Activated naive CD8-positive, alpha-beta T cell treated with anti-CD3 and anti-CD28 coated beads for 36 hours (primary cell): ENCODE measurements around the gene EML6. TPM values are rescaled to one million over a fixed set of nuclear protein-coding genes. Genes with fewer than 3 reads are reported as not detected.

Source experiments
- DNase-seq: peaks from one replicate; pipeline ENCODE4 v3.0.0; 2021
- H3K27ac Mint-ChIP-seq: one replicate; pipeline ENCODE4 v1.8.0; 2022; ENCODE audit warnings: mild to moderate bottlenecking, moderate library complexity, mixed read lengths
- H3K27me3 Mint-ChIP-seq: one replicate; pipeline ENCODE4 v1.8.0; 2022; ENCODE audit warnings: mild to moderate bottlenecking, mixed read lengths
- H3K36me3 Mint-ChIP-seq: one replicate; pipeline ENCODE4 v1.8.0; 2021; ENCODE audit warnings: mild to moderate bottlenecking, mixed read lengths
- H3K4me1 Mint-ChIP-seq: one replicate; pipeline ENCODE4 v1.8.0; 2021; ENCODE audit warnings: mixed read lengths
- H3K4me3 Mint-ChIP-seq: one replicate; pipeline ENCODE4 v1.8.0; 2022; ENCODE audit warnings: mild to moderate bottlenecking, moderate library complexity, mixed read lengths
- H3K9me3 Mint-ChIP-seq: one replicate; pipeline ENCODE4 v1.8.0; 2022; ENCODE audit warnings: mixed read lengths
- total RNA-seq, 2 experiments: library from RNA; stranded (reverse); gene quantifications; one replicate each; pipeline ENCODE4 v1.2.3, GENCODE V29; 2021

The EML6 gene
- total RNA-seq, 2 experiments from 2014 or later: 0.54 to 1.3 TPM

- Mint-ChIP-seq H3K36me3 (no peaks in the 10 kb centered on the region), H3K9me3 (no peaks in the 10 kb centered on the region), H3K27me3 (no peaks in the 10 kb centered on the region), H3K27ac (no peak overlapping the region), H3K4me3 (no peak overlapping the region), H3K4me1 (peaks cover 5% of the 10 kb centered on the region)
- DNase-seq: no peak
Observed at GRCh38 chr2:54760310-54760709, 36.8 kb downstream of the EML6 start.

GRCh38 chr2:54763636-54764291 is 40.3 kb downstream of the EML6 start:
- Mint-ChIP-seq H3K27ac (no peak overlapping the region), H3K36me3 (peaks cover 3% of the 10 kb centered on the region)
- no peak for DNase-seq

GRCh38 chr2:54767921-54768320 is 44.5 kb downstream of the EML6 start:
- H3K4me3 Mint-ChIP-seq: peak overlapping the region; percentile 19
- DNase-seq: no peak
- no peaks in the 10 kb centered on the region for H3K27me3 Mint-ChIP-seq
- H3K4me1 Mint-ChIP-seq: peaks cover 12% of the 10 kb centered on the region
- H3K9me3 Mint-ChIP-seq: no peaks in the 10 kb centered on the region
- H3K27ac Mint-ChIP-seq: peak overlapping the region; percentile 57
- H3K36me3 Mint-ChIP-seq: peaks cover 3% of the 10 kb centered on the region

More at GRCh38 chr2:54763636-54764291, 40.3 kb downstream of the EML6 start:
- Mint-ChIP-seq H3K4me3 (no peak overlapping the region), H3K9me3 (no peaks in the 10 kb centered on the region), H3K27me3 (no peaks in the 10 kb centered on the region), H3K4me1 (peaks cover 12% of the 10 kb centered on the region)

GRCh38 chr2:54768772-54769428 is 45.4 kb downstream of the EML6 start:
- no peaks in the 10 kb centered on the region for H3K27me3 Mint-ChIP-seq
- H3K36me3 Mint-ChIP-seq: peaks cover 3% of the 10 kb centered on the region
- DNase-seq: no peak

GRCh38 chr2:54770211-54770610 is 46.7 kb downstream of the EML6 start:
- Mint-ChIP-seq H3K9me3 (peaks cover 2% of the 10 kb centered on the region), H3K4me1 (peaks cover 12% of the 10 kb centered on the region), H3K27ac (no peak overlapping the region), H3K36me3 (peaks cover 5% of the 10 kb centered on the region), H3K4me3 (no peak overlapping the region), H3K27me3 (no peaks in the 10 kb centered on the region)
- no peak for DNase-seq

More at GRCh38 chr2:54768772-54769428, 45.4 kb downstream of the EML6 start:
- H3K9me3 Mint-ChIP-seq: no peaks in the 10 kb centered on the region
- H3K27ac Mint-ChIP-seq: no peak overlapping the region
- peaks cover 12% of the 10 kb centered on the region for H3K4me1 Mint-ChIP-seq
- H3K4me3 Mint-ChIP-seq: no peak overlapping the region

GRCh38 chr2:54770676-54771075 is 47.2 kb downstream of the EML6 start:
- Mint-ChIP-seq H3K36me3 (peaks cover 7% of the 10 kb centered on the region), H3K27me3 (no peaks in the 10 kb centered on the region), H3K27ac (no peak overlapping the region), H3K4me1 (peaks cover 12% of the 10 kb centered on the region), H3K4me3 (no peak overlapping the region), H3K9me3 (peaks cover 4% of the 10 kb centered on the region)
- DNase-seq: no peak

GRCh38 chr2:54771166-54771885 is 47.9 kb downstream of the EML6 start:
- H3K27ac Mint-ChIP-seq: no peak overlapping the region
- H3K4me3 Mint-ChIP-seq: no peak overlapping the region
- H3K27me3 Mint-ChIP-seq: no peaks in the 10 kb centered on the region
- no peak for DNase-seq
- peaks cover 12% of the 10 kb centered on the region for H3K4me1 Mint-ChIP-seq
- H3K36me3 Mint-ChIP-seq: peaks cover 7% of the 10 kb centered on the region
- H3K9me3 Mint-ChIP-seq: peaks cover 8% of the 10 kb centered on the region

- H3K9me3 Mint-ChIP-seq: peaks cover 8% of the 10 kb centered on the region
- DNase-seq: no peak
- peaks cover 7% of the 10 kb centered on the region for H3K36me3 Mint-ChIP-seq
- no peak overlapping the region for H3K4me3 Mint-ChIP-seq
- H3K27me3 Mint-ChIP-seq: no peaks in the 10 kb centered on the region
- peaks cover 12% of the 10 kb centered on the region for H3K4me1 Mint-ChIP-seq
- no peak overlapping the region for H3K27ac Mint-ChIP-seq
Observed at GRCh38 chr2:54772110-54772509, 48.6 kb downstream of the EML6 start.

GRCh38 chr2:54772531-54772930 is 49.1 kb downstream of the EML6 start:
- Mint-ChIP-seq H3K36me3 (peaks cover 7% of the 10 kb centered on the region), H3K4me3 (no peak overlapping the region), H3K9me3 (peaks cover 8% of the 10 kb centered on the region), H3K27ac (no peak overlapping the region), H3K4me1 (peaks cover 12% of the 10 kb centered on the region), H3K27me3 (no peaks in the 10 kb centered on the region)
- DNase-seq: no peak

- Mint-ChIP-seq H3K27ac (no peak overlapping the region), H3K36me3 (peaks cover 5% of the 10 kb centered on the region), H3K4me3 (no peak overlapping the region), H3K9me3 (peaks cover 8% of the 10 kb centered on the region), H3K4me1 (peaks cover 5% of the 10 kb centered on the region), H3K27me3 (no peaks in the 10 kb centered on the region)
- no peak for DNase-seq
Observed at GRCh38 chr2:54773233-54773632, 49.8 kb downstream of the EML6 start.

- peaks cover 3% of the 10 kb centered on the region for H3K4me1 Mint-ChIP-seq
- DNase-seq: no peak
- H3K27me3 Mint-ChIP-seq: no peaks in the 10 kb centered on the region
- H3K9me3 Mint-ChIP-seq: peaks cover 8% of the 10 kb centered on the region
- no peak overlapping the region for H3K27ac Mint-ChIP-seq
- H3K36me3 Mint-ChIP-seq: peaks cover 4% of the 10 kb centered on the region
- no peak overlapping the region for H3K4me3 Mint-ChIP-seq
Observed at GRCh38 chr2:54773838-54774237, 50.4 kb downstream of the EML6 start.

- Mint-ChIP-seq H3K4me3 (no peak overlapping the region), H3K9me3 (peaks cover 8% of the 10 kb centered on the region), H3K27me3 (no peaks in the 10 kb centered on the region), H3K27ac (no peak overlapping the region), H3K36me3 (peaks cover 4% of the 10 kb centered on the region), H3K4me1 (peaks cover 3% of the 10 kb centered on the region)
- no peak for DNase-seq
Observed at GRCh38 chr2:54775710-54776109, 52.2 kb downstream of the EML6 start.

GRCh38 chr2:54776494-54776893 is 53.0 kb downstream of the EML6 start:
- Mint-ChIP-seq H3K4me3 (no peak overlapping the region), H3K9me3 (peaks cover 8% of the 10 kb centered on the region), H3K27ac (no peak overlapping the region), H3K36me3 (peaks cover 4% of the 10 kb centered on the region), H3K27me3 (no peaks in the 10 kb centered on the region), H3K4me1 (peaks cover 3% of the 10 kb centered on the region)
- DNase-seq: no peak

- no peak overlapping the region for H3K27ac Mint-ChIP-seq
- no peak overlapping the region for H3K4me3 Mint-ChIP-seq
- no peaks in the 10 kb centered on the region for H3K4me1 Mint-ChIP-seq
- no peak for DNase-seq
- no peaks in the 10 kb centered on the region for H3K36me3 Mint-ChIP-seq
- H3K9me3 Mint-ChIP-seq: no peaks in the 10 kb centered on the region
- H3K27me3 Mint-ChIP-seq: no peaks in the 10 kb centered on the region
Observed at GRCh38 chr2:54783349-54783748, 59.9 kb downstream of the EML6 start.

GRCh38 chr2:54787270-54787669 is 63.8 kb downstream of the EML6 start:
- H3K36me3 Mint-ChIP-seq: no peaks in the 10 kb centered on the region
- DNase-seq: no peak
- H3K4me3 Mint-ChIP-seq: no peak overlapping the region
- H3K4me1 Mint-ChIP-seq: no peaks in the 10 kb centered on the region
- H3K9me3 Mint-ChIP-seq: no peaks in the 10 kb centered on the region
- no peak overlapping the region for H3K27ac Mint-ChIP-seq
- H3K27me3 Mint-ChIP-seq: no peaks in the 10 kb centered on the region
